GM04503 (cell line): ENCODE measurements around the gene AXIN1.
"Not testable (repeated sequence)": the region's sequence is repeated elsewhere in the genome, so short reads cannot be mapped to it uniquely, and the experiment has no call there.

Experiments used
- DNase-seq: peaks from one replicate; pipeline ENCODE4 v3.0.0-alpha.2; 2012; ENCODE audit warnings: low read depth

AXIN1 gene

DNA sequence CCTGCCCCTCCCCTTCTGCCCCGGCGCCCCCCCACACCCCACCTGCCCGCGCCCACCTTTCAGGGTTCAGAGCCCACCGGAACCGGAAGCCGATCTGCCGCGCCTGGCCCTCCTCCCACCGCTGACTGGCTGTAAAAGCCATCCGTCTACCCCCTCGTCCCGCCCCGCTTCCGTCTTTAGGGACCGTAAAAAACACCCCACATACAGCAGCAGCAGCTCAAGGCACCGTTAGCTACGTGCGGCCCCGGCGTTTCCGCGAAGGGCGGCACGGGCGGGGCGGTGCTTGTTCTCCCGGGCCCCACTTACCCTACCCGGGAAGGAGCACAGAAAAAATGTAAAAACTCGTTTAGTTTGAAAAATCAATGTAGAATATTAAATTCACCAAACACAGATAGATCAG is 17.9 kb upstream of the AXIN1 start, which contains the start of gene MRPL28:
MRPL28 (minus strand) TSS at position 96 of the 400 bp plus-strand sequence. CDS start 320 bp downstream, outside the sequence.
- DNase-seq = peak; percentile 72

DNA sequence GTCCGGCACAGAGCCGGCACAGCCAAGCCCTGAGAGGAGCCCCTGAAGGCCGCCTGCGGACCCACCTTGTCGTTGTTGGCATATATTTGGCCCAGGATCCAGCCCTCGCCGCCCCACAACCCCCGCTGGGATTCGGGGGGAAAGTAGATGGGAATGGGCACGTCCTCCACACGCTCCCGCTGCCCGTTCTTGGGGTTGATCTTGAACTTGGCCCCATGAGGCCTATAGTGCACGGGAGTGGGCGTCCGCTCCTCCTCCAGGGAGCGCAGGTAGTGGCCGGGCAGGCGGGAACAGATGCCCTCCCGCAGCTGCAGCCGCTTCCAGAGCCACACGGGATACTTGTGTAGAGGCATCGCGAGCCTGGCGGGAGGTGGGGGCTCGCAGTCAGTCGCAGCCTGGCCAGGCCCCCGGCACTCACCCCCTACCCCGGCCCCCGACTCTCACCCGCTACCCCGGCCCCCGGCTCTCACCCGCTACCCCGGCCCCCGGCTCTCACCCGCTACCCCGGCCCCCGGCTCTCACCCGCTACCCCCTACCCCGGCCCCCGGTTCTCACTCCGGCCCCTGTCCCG is 17.4 kb upstream of the AXIN1 start:
- DNase-seq = no peak

- DNase-seq = no peak
These were observed 16.8 kb upstream of the AXIN1 start for GRCh38 chr16:369275-369865.

DNA sequence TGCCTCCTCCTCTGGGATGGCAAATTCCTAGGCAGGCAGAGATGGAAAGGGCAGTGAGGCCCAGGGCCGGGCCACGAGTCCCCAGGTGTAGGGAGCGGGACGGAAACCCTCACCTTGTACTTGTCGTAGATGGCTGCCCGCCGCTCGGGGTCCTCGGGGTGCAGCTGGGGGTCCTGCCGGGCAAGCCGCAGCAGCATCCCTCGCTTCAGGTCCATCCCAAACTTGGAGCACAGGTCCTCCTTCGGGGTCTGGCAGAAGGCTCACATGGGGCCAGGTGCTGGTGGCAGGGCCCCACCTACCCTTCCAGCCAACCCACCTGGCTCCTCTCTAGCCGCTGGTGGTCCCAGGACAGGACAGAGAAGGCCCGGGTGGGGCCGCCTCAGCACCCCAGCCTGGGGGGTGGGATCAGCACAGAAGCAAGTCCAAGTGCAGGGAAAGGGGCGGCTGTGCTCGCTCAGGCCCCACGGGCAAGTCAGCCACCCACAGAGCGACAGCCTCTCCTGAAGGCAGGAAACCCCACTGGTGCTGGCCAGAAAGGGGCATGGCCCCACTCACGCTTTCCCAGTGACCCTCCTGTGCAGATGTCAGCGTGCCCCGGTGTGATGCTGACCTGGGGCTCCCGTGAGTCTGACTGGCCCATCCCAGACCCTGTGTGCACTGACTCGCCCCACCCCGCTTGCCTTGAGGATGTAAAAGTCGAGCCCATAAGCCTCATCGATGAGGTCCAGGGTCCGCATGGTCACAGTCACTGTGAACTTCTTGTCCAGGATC is 16.1 kb upstream of the AXIN1 start:
- DNase-seq = no peak

GRCh38 chr16:367333-367903 is 14.9 kb upstream of the AXIN1 start:
- DNase-seq = no peak

GRCh38 chr16:366476-366875 is 14.0 kb upstream of the AXIN1 start:
- DNase-seq = no peak

DNA sequence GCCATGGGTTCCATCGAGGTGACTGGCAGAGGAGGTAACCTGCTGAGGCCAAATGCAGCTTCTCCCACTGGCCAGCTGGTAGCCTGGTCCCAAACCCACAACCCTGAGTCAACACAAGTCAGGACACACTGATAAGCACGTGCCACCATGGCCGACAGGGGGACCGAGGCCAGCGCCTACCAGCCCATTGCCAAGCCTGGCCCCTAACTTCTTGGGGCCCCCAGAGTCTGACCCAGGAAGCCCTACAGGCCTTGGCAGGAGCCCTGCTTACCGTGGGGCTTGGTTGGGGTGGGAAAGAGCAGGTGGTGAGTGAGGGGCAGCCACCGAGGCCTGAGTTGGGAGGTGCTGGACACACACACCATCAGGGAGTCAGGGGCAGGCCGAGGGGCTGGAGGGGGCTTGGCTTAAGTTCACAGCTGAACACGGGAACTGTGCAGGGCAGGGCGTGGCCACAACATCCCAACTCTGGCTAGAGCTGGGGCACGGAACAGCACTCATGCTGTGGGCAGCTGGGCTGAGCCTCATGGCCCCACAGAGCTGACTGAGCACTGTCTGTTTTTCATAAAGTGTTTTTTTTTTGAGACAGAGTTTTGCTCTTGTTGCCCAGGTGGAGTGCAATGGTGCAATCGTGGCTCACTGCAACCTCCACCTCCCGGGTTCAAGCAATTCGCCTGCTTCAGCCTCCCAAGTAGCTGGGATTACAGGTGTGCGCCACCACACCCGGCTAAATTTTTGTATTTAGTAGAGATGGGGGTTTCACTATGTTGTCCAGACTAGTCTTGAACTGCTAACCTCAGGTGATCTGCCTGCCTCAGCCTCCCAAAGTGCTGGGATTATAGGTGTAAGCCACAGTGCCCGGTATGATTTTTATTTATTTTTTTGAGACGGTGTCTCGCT is 12.3 kb upstream of the AXIN1 start:
- no peak for DNase-seq

- DNase-seq = no peak
These were observed 11.4 kb upstream of the AXIN1 start for GRCh38 chr16:363766-364490.

- DNase-seq = no peak
These were observed 10.7 kb upstream of the AXIN1 start for GRCh38 chr16:363110-363765.

- DNase-seq = not testable (repeated sequence)
These were observed 10.1 kb upstream of the AXIN1 start for GRCh38 chr16:362702-362999.

DNA sequence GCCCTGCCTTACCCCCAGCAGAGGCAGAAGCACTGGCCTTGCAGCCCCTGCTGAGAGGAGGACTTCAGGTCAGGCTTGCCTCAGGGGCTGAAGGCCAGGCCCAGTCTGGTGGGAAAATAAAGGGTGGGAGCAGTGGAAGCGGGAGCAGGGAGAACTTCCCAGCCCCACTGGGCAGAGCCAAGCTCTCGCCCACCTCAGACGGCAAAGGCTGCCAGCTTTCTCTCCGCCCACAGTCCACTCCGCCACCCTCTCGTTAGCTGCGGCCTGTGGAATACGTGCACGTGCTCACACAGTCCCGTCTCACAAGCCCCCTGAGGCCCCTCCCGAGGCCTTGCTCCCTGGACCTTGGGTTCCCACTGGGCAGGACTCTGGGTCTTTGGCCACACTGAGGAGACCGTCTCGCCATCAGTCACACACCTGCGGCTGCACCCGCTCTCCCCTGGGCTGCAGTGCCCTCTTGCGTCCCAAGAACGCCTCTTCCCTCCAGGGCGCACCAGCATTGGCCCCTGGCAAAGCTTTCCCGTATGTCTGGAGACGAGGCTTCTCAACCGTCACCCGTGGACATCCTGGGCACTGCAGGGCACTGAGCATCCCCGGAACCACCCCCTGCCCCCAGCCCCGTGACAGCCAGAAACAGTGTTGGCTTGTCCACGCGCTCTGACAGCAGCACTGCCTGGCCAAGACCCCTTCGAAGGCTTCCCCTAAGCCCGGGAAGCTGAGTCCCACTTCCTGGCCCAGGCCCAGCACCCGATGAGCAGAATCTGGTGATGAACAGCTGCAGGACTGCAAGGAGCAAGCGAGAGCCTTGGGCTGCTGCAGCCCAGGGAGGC is 9.6 kb upstream of the AXIN1 start:
- no peak for DNase-seq

GRCh38 chr16:361341-361871 is 8.9 kb upstream of the AXIN1 start:
- no peak for DNase-seq

- DNase-seq = no peak
These were observed 8.3 kb upstream of the AXIN1 start for GRCh38 chr16:360698-361336.

DNA sequence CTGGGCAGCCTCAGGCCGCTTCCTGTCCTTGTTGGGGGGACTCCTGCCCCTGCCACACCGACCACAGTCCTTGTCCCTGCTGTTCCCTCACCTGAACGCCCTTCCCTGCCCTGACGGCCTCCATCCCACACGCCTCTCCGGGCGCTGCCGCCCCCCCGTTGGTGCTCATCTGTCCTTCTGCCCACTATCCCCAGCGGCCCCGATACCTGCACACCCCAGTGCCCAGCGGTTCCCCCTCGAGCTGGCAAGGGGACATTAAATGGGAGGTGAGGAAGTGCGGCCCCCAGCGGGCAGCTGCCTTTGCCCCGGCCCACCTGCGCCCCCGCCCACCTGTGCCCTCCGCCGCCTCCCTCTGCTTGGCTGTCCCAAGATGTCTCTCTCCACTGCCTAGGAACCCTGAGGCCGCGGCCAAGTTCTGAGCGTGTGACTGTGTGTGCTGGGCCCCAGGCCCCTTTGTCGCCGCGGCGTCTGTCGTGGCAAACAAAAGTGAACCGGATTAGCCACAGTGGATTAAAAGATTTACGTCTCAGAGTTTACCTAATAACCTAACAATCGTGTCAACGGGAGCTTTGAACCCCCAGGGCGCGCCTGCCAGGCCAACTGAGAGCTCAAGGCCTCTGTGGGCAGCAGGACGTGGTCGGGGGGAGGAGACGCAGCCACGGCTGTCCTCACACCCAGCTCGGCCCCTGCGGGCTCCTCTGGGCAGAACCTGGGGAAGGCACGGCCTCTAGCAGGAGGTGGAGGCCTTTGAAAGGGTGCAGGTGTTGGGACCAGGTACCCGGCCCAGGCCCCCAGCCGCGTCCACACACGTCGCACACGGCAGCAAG is 7.6 kb upstream of the AXIN1 start:
- DNase-seq = no peak

GRCh38 chr16:359067-359763 is 6.7 kb upstream of the AXIN1 start:
- no peak for DNase-seq

DNA sequence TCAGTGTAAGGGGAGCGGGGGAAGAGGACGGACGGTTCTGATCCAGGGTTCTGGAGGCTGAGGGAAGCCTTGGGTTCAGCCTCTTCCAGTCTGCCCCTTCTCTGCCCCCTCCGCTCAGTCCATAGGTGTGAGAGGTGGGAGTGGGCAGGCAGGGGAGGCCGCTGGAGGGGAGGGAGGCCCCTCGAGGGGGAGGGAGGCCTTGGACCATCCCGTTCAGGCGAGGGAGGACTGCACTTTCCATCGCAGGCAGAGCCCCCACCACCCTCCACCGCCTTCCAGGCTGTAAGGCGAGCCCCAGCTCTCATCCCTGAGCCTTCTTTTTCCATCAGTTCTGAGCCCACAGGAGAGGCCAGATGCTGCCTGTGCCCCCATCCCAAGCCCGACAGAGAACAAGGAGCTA is 4.2 kb upstream of the AXIN1 start:
- no peak for DNase-seq

DNA sequence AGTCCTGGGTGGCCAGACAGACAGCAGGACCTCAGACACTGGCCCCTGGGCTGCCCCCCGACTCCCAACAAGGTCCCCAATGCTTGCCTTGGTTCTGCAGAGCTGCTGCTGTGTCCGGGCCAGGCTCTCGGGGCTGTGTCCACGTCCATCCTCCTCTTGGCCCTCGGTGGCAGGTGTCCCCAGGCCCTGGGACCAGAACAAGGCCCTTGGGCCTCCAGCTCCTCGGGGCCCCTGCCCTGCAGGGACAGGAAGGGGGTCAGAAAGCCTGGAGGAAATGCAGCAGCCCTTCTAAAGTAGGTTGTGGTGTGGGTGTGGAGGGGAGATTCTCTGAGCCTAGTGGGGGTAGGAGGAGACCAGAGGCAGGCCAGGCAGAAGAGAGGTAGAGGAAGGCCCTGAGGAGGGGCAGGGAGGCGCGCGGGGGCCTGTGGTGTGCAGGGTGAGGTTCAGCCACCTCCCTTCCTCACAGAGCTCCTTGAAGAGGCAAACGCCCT is 2.5 kb upstream of the AXIN1 start:
- no peak for DNase-seq
